ENCODE data around the gene RPS6KA1. TPM values are rescaled to one million over a fixed set of nuclear protein-coding genes. Genes with fewer than 3 reads are reported as not detected.

The RPS6KA1 gene
- total RNA-seq, 1 donor = 2.2 TPM

- no peaks in the 10 kb centered on the region for H3K36me3 ChIP-seq (ENCODE audit: insufficient read depth, low read length)
- no peaks in the 10 kb centered on the region for H4K20me1 ChIP-seq (ENCODE audit: insufficient read depth, low read length)
- no peak for TF ChIP-seq CTCF (IDR thresholded peaks at IDR 0.05; ENCODE audit: extremely low read depth, low read depth, low read length)
- H3K27ac ChIP-seq (ENCODE audit: low read depth, low read length) = no peak overlapping the region
- H3K4me3 ChIP-seq (ENCODE audit: insufficient read depth, low read length) = no peak overlapping the region
- H3K27me3 ChIP-seq (ENCODE audit: insufficient read depth, low read length) = peaks cover 11% of the 10 kb centered on the region
- H2AFZ ChIP-seq (ENCODE audit: low read length) = no peak overlapping the region
- no peaks in the 10 kb centered on the region for H3K9me3 ChIP-seq (ENCODE audit: low read depth, low read length)
- H3K79me2 ChIP-seq (ENCODE audit: insufficient read depth, low read length) = no peaks in the 10 kb centered on the region
- no peak for DNase-seq (ENCODE audit: insufficient read length, low spot score, missing footprints)
- no peak overlapping the region for H3K4me2 ChIP-seq (ENCODE audit: insufficient read depth, low read length)
- H3K4me1 ChIP-seq (ENCODE audit: insufficient read depth, low read length) = peaks cover 13% of the 10 kb centered on the region
Measured at GRCh38 chr1:26614655-26615411, 85.3 kb downstream of the RPS6KA1 start.

- Histone ChIP-seq H3K27me3 (ENCODE audit: insufficient read depth, low read length) (peaks cover under 1% of the 10 kb centered on the region), H3K36me3 (ENCODE audit: insufficient read depth, low read length) (no peaks in the 10 kb centered on the region), H3K9me3 (ENCODE audit: low read depth, low read length) (no peaks in the 10 kb centered on the region), H3K27ac (ENCODE audit: low read depth, low read length) (no peak overlapping the region), H3K4me1 (ENCODE audit: insufficient read depth, low read length) (peaks cover 17% of the 10 kb centered on the region), H4K20me1 (ENCODE audit: insufficient read depth, low read length) (no peaks in the 10 kb centered on the region), H3K79me2 (ENCODE audit: insufficient read depth, low read length) (no peaks in the 10 kb centered on the region), H3K4me3 (ENCODE audit: insufficient read depth, low read length) (no peak overlapping the region), H3K4me2 (ENCODE audit: insufficient read depth, low read length) (no peak overlapping the region), H2AFZ (ENCODE audit: low read length) (no peak overlapping the region)
- no peak for DNase-seq (ENCODE audit: insufficient read length, low spot score, missing footprints)
- TF ChIP-seq CTCF (IDR thresholded peaks at IDR 0.05; ENCODE audit: extremely low read depth, low read depth, low read length) = no peak
Measured at GRCh38 chr1:26616881-26617280, 87.3 kb downstream of the RPS6KA1 start.

- Histone ChIP-seq H3K4me2 (ENCODE audit: insufficient read depth, low read length) (no peak overlapping the region), H3K27me3 (ENCODE audit: insufficient read depth, low read length) (no peaks in the 10 kb centered on the region), H3K4me1 (ENCODE audit: insufficient read depth, low read length) (peaks cover 17% of the 10 kb centered on the region), H3K9me3 (ENCODE audit: low read depth, low read length) (no peaks in the 10 kb centered on the region), H3K36me3 (ENCODE audit: insufficient read depth, low read length) (no peaks in the 10 kb centered on the region), H2AFZ (ENCODE audit: low read length) (peak overlapping the region; percentile 54), H3K4me3 (ENCODE audit: insufficient read depth, low read length) (no peak overlapping the region), H3K79me2 (ENCODE audit: insufficient read depth, low read length) (no peaks in the 10 kb centered on the region), H3K27ac (ENCODE audit: low read depth, low read length) (no peak overlapping the region), H4K20me1 (ENCODE audit: insufficient read depth, low read length) (no peaks in the 10 kb centered on the region)
- TF ChIP-seq CTCF (IDR thresholded peaks at IDR 0.05; ENCODE audit: extremely low read depth, low read depth, low read length) = no peak
- no peak for DNase-seq (ENCODE audit: insufficient read length, low spot score, missing footprints)
Measured at GRCh38 chr1:26618561-26618960, 89.0 kb downstream of the RPS6KA1 start.

Small RNA genes within 50 kb of the gene (small RNA-seq; reads per million reads assigned to genes)
- gene MIR1976 = not detected
- gene RF00019 = not detected
- not detected for gene RNU7-29P

Other genes with a start within 250 kb of the RPS6KA1 start
- 29.2 and 30.8 TPM in 2 replicates for gene SH3BGRL3, start 249.7 kb upstream of the RPS6KA1 start, total RNA-seq
- 5.8 and 6.2 TPM in 2 replicates for gene UBXN11, start 223.1 kb upstream of the RPS6KA1 start, total RNA-seq
- gene CD52, start 211.8 kb upstream of the RPS6KA1 start, total RNA-seq = not detected in 2 replicates
- gene CRYBG2, start 175.6 kb upstream of the RPS6KA1 start, total RNA-seq = not detected in 2 replicates
- not detected in 2 replicates for gene ZNF683, start 157.0 kb upstream of the RPS6KA1 start, total RNA-seq
- not detected in 2 replicates for gene LIN28A, start 118.9 kb upstream of the RPS6KA1 start, total RNA-seq
- gene DHDDS, start 97.4 kb upstream of the RPS6KA1 start, total RNA-seq = 56.6 and 63.3 TPM in 2 replicates
- gene HMGN2, start 57.3 kb upstream of the RPS6KA1 start, total RNA-seq = 181 and 198 TPM in 2 replicates
- gene ARID1A, start 166.3 kb downstream of the RPS6KA1 start, total RNA-seq = 22.8 and 23.6 TPM in 2 replicates

Measured in osteoblast (primary cell).